Vagina (tissue), 2 donors: ENCODE measurements around the gene SERGEF. TPM values are rescaled to one million over a fixed set of nuclear protein-coding genes. Genes with fewer than 3 reads are reported as not detected.

Experiments used
- DNase-seq, 2 donors: peaks; one replicate each; pipeline ENCODE4 v3.0.0-alpha.2; 2017; ENCODE audit errors: extremely low spot score in 2 of 2
- H3K27ac ChIP-seq: fragments of 200-600 bp; sonication (generic); one replicate; pipeline ENCODE4 v1.5.1; 2019
- H3K27me3 ChIP-seq: fragments of 200-600 bp; sonication (generic); one replicate; pipeline ENCODE4 v1.5.1; 2019
- H3K36me3 ChIP-seq, 2 donors: fragments of 200-600 bp; sonication (generic); one replicate each; pipeline ENCODE4 v1.5.1; 2017 to 2019
- H3K4me1 ChIP-seq: fragments of 200-600 bp; sonication (generic); one replicate; pipeline ENCODE4 v1.5.1; 2019
- H3K4me3 ChIP-seq, 2 donors: fragments of 200-600 bp; sonication (generic); 1 replicate in 1 of 2; 2 replicates in 1 of 2; pipeline ENCODE4 v1.5.1; 2016 to 2019
- H3K9me3 ChIP-seq: fragments of 200-600 bp; sonication (generic); one replicate; pipeline ENCODE4 v1.5.1; 2019
- CTCF ChIP-seq, 3 experiments: fragments of 450-650 bp in 2 of 3; fragments of 200-600 bp in 1 of 3; sonication (generic) in 1 of 3; IDR thresholded peaks; one replicate each; pipeline ENCODE4 v1.5.1; 2017 to 2019; ENCODE audit warnings: antibody characterized with exemption in 3 of 3, mild to moderate bottlenecking in 2 of 3, moderate library complexity in 2 of 3
- POLR2A ChIP-seq, 2 donors: fragments of 450-650 bp; IDR thresholded peaks; one replicate each; pipeline ENCODE4 v1.6.1; 2017; ENCODE audit warnings: antibody characterized with exemption in 2 of 2, mild to moderate bottlenecking in 2 of 2, moderate library complexity in 2 of 2
- POLR2AphosphoS5 ChIP-seq, 2 donors: sonication (generic); formaldehyde crosslinking; IDR thresholded peaks; one replicate each; pipeline ENCODE4 v1.9.0; 2017; ENCODE audit warnings: antibody characterized with exemption in 2 of 2, mild to moderate bottlenecking in 2 of 2, low read depth in 1 of 2; ENCODE audit not compliant: insufficient read depth in 1 of 2
- intact Hi-C: fragments of 100-400 bp; cut with DNase I; formaldehyde crosslinking; loops from one replicate; pipeline ENCODE4 v1.15.1; 2023
- total RNA-seq: library from RNA; depleted of rRNA; stranded (reverse); fragments of >200 nt; gene quantifications from one replicate; pipeline ENCODE4 v1.2.3, GENCODE V29; 2016

Gene SERGEF
- total RNA-seq, 1 donor from 2014 or later = 30.7 TPM

GRCh38 chr11:18019650-18020049, 6.8 kb upstream of the SERGEF start:
- no peak for DNase-seq
- TF ChIP-seq POLR2AphosphoS5 (IDR thresholded peaks at IDR 0.05; ENCODE audit: insufficient read depth in 1 of 2, low read depth in 1 of 2) (no peak), POLR2A (IDR thresholded peaks at IDR 0.05) (no peak), CTCF (IDR thresholded peaks at IDR 0.05) (no peak)
- Histone ChIP-seq H3K4me1 (no peaks in the 10 kb centered on the region), H3K27me3 (no peaks in the 10 kb centered on the region), H3K27ac (no peak overlapping the region), H3K9me3 (no peaks in the 10 kb centered on the region), H3K36me3 (no peaks in the 10 kb centered on the region), H3K4me3 (no peak overlapping the region)
- intact Hi-C loops = no loop called here

DNA sequence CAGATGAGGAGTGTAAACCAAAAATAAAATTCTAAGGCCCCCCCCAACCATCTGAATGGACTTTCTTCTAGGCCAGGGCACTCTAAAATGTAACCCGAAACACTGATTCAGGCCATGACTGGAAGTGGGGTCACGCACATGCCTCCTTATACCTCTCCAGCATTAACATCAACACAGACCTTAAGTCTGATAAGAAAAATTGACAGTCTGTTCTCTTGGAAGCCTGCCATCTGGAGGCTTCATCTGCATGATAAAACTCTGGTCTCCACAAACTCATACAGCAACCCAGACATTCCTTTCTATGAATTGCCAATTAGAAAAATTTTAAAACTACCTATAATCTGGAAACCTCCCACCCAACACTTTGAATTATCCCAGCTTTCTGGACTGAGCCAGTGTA, 3.9 kb upstream of the SERGEF start:
- intact Hi-C loops = no loop called here
- no peak for DNase-seq
- no peak overlapping the region for H3K4me3 ChIP-seq
- peaks cover 14% of the 10 kb centered on the region for H3K4me1 ChIP-seq
- TF ChIP-seq POLR2A (IDR thresholded peaks at IDR 0.05) = no peak
- TF ChIP-seq CTCF (IDR thresholded peaks at IDR 0.05) = no peak
- no peak for TF ChIP-seq POLR2AphosphoS5 (IDR thresholded peaks at IDR 0.05; ENCODE audit: insufficient read depth in 1 of 2, low read depth in 1 of 2)
- no peaks in the 10 kb centered on the region for H3K27me3 ChIP-seq
- H3K9me3 ChIP-seq = no peaks in the 10 kb centered on the region
- H3K27ac ChIP-seq = no peak overlapping the region
- no peaks in the 10 kb centered on the region for H3K36me3 ChIP-seq

GRCh38 chr11:18014876-18015275, 2.0 kb upstream of the SERGEF start:
- DNase-seq = no peak
- Histone ChIP-seq H3K9me3 (no peaks in the 10 kb centered on the region), H3K27ac (no peak overlapping the region), H3K4me3 (no peak overlapping the region), H3K27me3 (no peaks in the 10 kb centered on the region), H3K36me3 (no peaks in the 10 kb centered on the region), H3K4me1 (peaks cover 14% of the 10 kb centered on the region)
- TF ChIP-seq CTCF (IDR thresholded peaks at IDR 0.05) (no peak), POLR2A (IDR thresholded peaks at IDR 0.05) (no peak), POLR2AphosphoS5 (IDR thresholded peaks at IDR 0.05; ENCODE audit: insufficient read depth in 1 of 2, low read depth in 1 of 2) (no peak)
- intact Hi-C loops = no loop called here

DNA sequence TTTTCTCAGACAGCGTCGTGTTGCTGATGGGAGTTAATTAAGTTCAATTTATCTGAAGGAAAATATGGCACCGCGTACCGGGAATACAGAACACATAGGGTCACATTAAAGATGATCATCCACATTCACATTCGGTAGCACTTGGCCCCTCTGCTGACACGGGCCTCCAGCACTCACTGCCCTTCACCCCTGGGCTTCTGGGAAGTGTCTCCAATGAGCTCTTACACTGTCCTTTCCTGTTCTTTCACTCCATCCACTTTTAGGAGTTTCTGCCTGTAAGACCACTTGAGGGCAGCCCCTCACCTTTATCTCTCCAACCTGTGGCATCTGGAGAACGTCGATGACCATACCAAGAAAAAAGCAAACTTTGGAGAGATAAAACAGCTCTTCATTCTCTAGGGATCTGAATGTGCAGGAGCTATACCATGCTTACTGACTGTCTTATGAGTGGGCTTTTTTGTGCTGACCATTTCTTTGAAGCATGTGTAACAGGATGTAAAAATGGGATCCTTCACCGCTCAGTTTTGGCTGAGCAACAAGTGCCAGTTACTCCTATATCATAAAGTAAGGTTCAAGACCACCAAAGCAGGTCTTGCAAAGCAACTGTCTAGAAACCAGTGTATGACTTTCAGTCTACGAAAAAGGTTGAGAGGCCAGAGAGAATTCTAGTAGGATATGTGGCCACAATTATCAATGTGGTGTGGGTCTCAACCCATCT, 1.1 kb upstream of the SERGEF start:
- intact Hi-C loops = no loop called here
- Histone ChIP-seq H3K36me3 (no peaks in the 10 kb centered on the region), H3K27ac (peak overlapping the region; percentile 86), H3K27me3 (no peaks in the 10 kb centered on the region), H3K4me3 (peak overlapping the region; percentile 57 to 61), H3K9me3 (no peaks in the 10 kb centered on the region), H3K4me1 (peaks cover 14% of the 10 kb centered on the region)
- TF ChIP-seq CTCF (IDR thresholded peaks at IDR 0.05) (no peak), POLR2A (IDR thresholded peaks at IDR 0.05) (no peak), POLR2AphosphoS5 (IDR thresholded peaks at IDR 0.05; ENCODE audit: insufficient read depth in 1 of 2, low read depth in 1 of 2) (no peak)
- DNase-seq = no peak

DNA sequence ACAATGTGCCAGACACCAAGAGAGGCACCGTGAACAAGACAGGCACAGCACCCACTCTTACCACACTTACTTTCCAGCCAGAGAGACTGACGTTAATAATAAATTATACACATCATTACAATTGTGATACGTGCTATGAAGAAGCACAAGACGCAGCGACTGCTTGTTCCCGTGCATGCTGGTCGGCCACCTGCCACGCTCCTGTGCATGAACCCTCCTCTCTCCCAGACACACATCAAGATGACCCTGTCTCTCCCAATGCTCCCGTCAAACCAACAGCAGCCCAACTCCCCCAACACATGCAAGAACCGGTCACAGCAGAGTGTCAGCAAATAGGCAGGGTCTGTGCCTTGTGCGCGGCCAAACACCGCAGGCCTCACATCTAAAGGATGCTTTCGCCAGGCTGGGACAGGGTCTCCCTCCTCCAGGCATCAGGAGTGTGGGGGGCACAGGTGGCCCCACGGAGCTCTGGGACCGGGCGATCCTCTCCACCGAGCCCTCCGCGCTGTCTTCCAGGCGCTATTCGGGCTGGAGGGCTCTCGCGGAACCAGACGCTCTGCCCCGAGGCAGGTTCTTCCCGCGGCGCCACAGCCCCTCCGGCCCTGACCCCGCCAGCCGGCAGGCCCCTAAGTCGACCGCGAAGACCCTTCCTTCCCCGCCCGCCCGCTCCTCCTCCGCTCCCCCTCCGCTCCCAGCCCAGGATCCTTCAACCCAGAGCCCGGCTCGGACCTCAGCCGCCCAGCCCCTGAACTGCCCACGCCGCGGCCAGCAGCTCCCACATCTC, 533 bp downstream of the SERGEF start:
- H3K27me3 ChIP-seq = no peaks in the 10 kb centered on the region
- DNase-seq = no peak
- peaks cover 14% of the 10 kb centered on the region for H3K4me1 ChIP-seq
- peak overlapping the region; percentile 86 for H3K27ac ChIP-seq
- H3K9me3 ChIP-seq = no peaks in the 10 kb centered on the region
- TF ChIP-seq POLR2A (IDR thresholded peaks at IDR 0.05) (no peak), POLR2AphosphoS5 (IDR thresholded peaks at IDR 0.05; ENCODE audit: insufficient read depth in 1 of 2, low read depth in 1 of 2) (no peak), CTCF (IDR thresholded peaks at IDR 0.05) (no peak)
- intact Hi-C loops = no loop called here
- peak overlapping the region; percentile 57 to 61 for H3K4me3 ChIP-seq
- H3K36me3 ChIP-seq = no peaks in the 10 kb centered on the region
